HepG2 (cell line): ENCODE results near the gene SEC14L1. TPM values are rescaled to one million over a fixed set of nuclear protein-coding genes. Genes with fewer than 3 reads are reported as not detected.

Experiments used
- ATF6 ChIP-seq: sonication (generic); formaldehyde crosslinking; conservative IDR thresholded peaks from 2 replicates; pipeline ENCODE4 v1.4.0; 2020; ENCODE audit warnings: missing genetic modification reagents
- HMGXB3 ChIP-seq: sonication (generic); formaldehyde crosslinking; IDR thresholded peaks from 2 replicates; pipeline ENCODE4 v1.4.0; 2020; ENCODE audit warnings: missing genetic modification reagents, borderline replicate concordance
- IKZF1 ChIP-seq: fragments of 450-650 bp; IDR thresholded peaks from 2 replicates; pipeline ENCODE4 v1.7.1; 2016
- MZF1 ChIP-seq: sonication (generic); formaldehyde crosslinking; IDR thresholded peaks from 2 replicates; pipeline ENCODE4 v1.8.1; 2023; ENCODE audit warnings: mild to moderate bottlenecking, missing genetic modification reagents, borderline replicate concordance
- NFE2L2 ChIP-seq: fragments of 150-350 bp; IDR thresholded peaks from 2 replicates; pipeline ENCODE4 v1.6.1; 2014; ENCODE audit warnings: low read length
- PRMT3 ChIP-seq: sonication (generic); formaldehyde crosslinking; IDR thresholded peaks from 2 replicates; pipeline ENCODE4 v1.8.1; 2022; ENCODE audit warnings: low read depth, mild to moderate bottlenecking, moderate library complexity, missing genetic modification reagents, borderline replicate concordance
- SNAPC2 ChIP-seq: sonication (generic); formaldehyde crosslinking; IDR thresholded peaks from 2 replicates; pipeline ENCODE4 v1.8.1; 2022; ENCODE audit warnings: mild to moderate bottlenecking, missing genetic modification reagents
- STAT5B ChIP-seq: sonication (generic); formaldehyde crosslinking; IDR thresholded peaks from 2 replicates; pipeline ENCODE4 v1.4.0; 2020; ENCODE audit warnings: missing genetic modification reagents
- TARDBP ChIP-seq: sonication (generic); formaldehyde crosslinking; IDR thresholded peaks from 2 replicates; pipeline ENCODE4 v1.8.0; 2022; ENCODE audit warnings: mild to moderate bottlenecking, missing genetic modification reagents
- ZBTB44 ChIP-seq: sonication (generic); formaldehyde crosslinking; IDR thresholded peaks from 2 replicates; pipeline ENCODE4 v1.4.0; 2020; ENCODE audit warnings: missing genetic modification reagents
- ZNF18 ChIP-seq: sonication (generic); formaldehyde crosslinking; IDR thresholded peaks from 2 replicates; pipeline ENCODE4 v1.8.0; 2022; ENCODE audit warnings: mild to moderate bottlenecking, missing genetic modification reagents; ENCODE audit not compliant: insufficient replicate concordance
- ZNF281 ChIP-seq: sonication (generic); formaldehyde crosslinking; IDR thresholded peaks from 2 replicates; pipeline ENCODE4 v1.4.0; 2020; ENCODE audit warnings: missing genetic modification reagents, borderline replicate concordance
- ZNF703 ChIP-seq: sonication (generic); formaldehyde crosslinking; IDR thresholded peaks from 2 replicates; pipeline ENCODE4 v1.5.1; 2020; ENCODE audit warnings: missing genetic modification reagents, mild to moderate bottlenecking, moderate library complexity, borderline replicate concordance
- ZNF792 ChIP-seq: IDR thresholded peaks from 2 replicates; pipeline ENCODE4 v1.6.1; 2016
- ZSCAN29 ChIP-seq: sonication (generic); formaldehyde crosslinking; conservative IDR thresholded peaks from 2 replicates; pipeline ENCODE4 v1.4.0; 2020; ENCODE audit warnings: mild to moderate bottlenecking, missing genetic modification reagents
- polyA plus RNA-seq, 8 experiments: library from polyadenylated mRNA; depleted of rRNA in 3 of 8; stranded (reverse) in 7 of 8; unstranded in 1 of 8; fragments of >200 nt; fragmentation: Illumina TruSeq in 4 of 8; extraction: Trizol in 4 of 8; gene quantifications; 2 replicates each; pipeline versions ENCODE4 v1.2.1 to v1.2.3, GENCODE V29; 2011 to 2016; ENCODE audit warnings: low read depth in 4 of 8, missing spikeins in 1 of 8, mixed read lengths in 1 of 8; ENCODE audit not compliant: insufficient read depth in 1 of 8
- total RNA-seq, 5 experiments: library from RNA; depleted of rRNA; stranded (reverse); fragments of >200 nt; fragmentation: Illumina TruSeq; extraction: Trizol; gene quantifications; 2 replicates each; pipeline ENCODE4 v1.2.3, GENCODE V29; 2016; ENCODE audit warnings: low read depth in 1 of 5

SEC14L1 gene
- total and polyA plus RNA-seq, 2 of the 13 experiments (the other 11 are each of a cell fraction or from before 2014, with no cell fraction given) = 26.3 to 43.9 TPM

- TF ChIP-seq HMGXB3 = peak; percentile 6; the same call in 1 of the 2 replicates
- TF ChIP-seq IKZF1 = no peak
- no peak for TF ChIP-seq ZNF792
- no peak for TF ChIP-seq ZNF281 (CRISPR knock-in tag)
- TF ChIP-seq STAT5B (CRISPR knock-in tag) = no peak
- no peak for TF ChIP-seq NFE2L2
- no peak for TF ChIP-seq SNAPC2 (CRISPR knock-in tag)
- TF ChIP-seq ZNF703 (CRISPR knock-in tag) = peak; percentile 51; the same call in 1 of the 2 replicates
- no peak for TF ChIP-seq MZF1 (CRISPR knock-in tag)
- TF ChIP-seq TARDBP (CRISPR knock-in tag) = 0 out of 2 replicates have a peak, but pooled peaks have one; percentile 30
- TF ChIP-seq ATF6 (CRISPR knock-in tag) = no peak
- no peak for TF ChIP-seq PRMT3 (CRISPR knock-in tag)
- TF ChIP-seq ZNF18 (CRISPR knock-in tag) = peak; percentile 25
- no peak for TF ChIP-seq ZBTB44 (CRISPR knock-in tag)
- TF ChIP-seq ZSCAN29 (CRISPR knock-in tag) = no peak
These were observed 68.1 kb downstream of the SEC14L1 start (continued) for GRCh38 chr17:77208856-77209255.
